ENCODE data around the gene SUMF1. TPM values are rescaled to one million over a fixed set of nuclear protein-coding genes. Genes with fewer than 3 reads are reported as not detected.

Gene SUMF1
- total and polyA plus RNA-seq, 2 of the 13 experiments (the other 11 are each of a cell fraction or from before 2014, with no cell fraction given): 18.5 to 28.9 TPM

DNA sequence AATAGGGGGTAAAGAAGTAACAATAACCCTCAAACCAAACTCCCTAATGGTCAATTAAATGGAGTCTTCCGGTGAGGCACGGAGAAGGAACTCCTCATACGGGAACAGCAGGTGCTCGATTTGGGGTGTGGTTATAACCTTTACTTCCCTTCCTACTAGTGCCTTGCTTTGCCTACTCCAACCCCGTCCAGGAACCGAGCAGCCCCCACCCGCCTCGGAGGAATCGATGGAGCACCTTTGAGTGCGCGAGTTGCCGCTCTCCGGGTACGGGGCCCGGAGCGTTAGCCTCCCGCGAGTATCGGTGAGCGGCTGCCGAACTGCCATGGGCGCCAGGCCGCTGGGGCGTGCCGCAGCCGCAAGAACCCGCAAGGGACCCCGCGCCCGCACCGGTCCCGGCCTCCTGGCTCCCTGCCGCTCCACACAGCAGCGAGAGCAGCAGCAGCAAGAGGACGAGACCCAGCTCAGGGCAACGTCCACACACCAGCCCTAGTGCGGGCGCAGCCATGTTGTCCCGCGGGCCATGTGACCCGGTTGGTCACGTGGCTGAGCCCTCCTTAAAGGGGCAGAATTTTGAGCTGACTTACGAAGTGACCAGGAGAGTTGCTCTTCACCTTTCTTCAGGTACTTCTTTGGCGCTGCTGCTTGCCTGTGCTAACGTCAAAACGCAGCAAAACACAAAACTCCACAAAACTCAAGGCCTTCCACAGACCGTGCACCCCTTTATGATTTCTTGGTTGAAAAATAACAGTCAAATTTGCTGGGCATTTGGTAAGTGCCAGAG lies at the start of gene SUMF1 (continued):
- TF ChIP-seq, protein P1, sequence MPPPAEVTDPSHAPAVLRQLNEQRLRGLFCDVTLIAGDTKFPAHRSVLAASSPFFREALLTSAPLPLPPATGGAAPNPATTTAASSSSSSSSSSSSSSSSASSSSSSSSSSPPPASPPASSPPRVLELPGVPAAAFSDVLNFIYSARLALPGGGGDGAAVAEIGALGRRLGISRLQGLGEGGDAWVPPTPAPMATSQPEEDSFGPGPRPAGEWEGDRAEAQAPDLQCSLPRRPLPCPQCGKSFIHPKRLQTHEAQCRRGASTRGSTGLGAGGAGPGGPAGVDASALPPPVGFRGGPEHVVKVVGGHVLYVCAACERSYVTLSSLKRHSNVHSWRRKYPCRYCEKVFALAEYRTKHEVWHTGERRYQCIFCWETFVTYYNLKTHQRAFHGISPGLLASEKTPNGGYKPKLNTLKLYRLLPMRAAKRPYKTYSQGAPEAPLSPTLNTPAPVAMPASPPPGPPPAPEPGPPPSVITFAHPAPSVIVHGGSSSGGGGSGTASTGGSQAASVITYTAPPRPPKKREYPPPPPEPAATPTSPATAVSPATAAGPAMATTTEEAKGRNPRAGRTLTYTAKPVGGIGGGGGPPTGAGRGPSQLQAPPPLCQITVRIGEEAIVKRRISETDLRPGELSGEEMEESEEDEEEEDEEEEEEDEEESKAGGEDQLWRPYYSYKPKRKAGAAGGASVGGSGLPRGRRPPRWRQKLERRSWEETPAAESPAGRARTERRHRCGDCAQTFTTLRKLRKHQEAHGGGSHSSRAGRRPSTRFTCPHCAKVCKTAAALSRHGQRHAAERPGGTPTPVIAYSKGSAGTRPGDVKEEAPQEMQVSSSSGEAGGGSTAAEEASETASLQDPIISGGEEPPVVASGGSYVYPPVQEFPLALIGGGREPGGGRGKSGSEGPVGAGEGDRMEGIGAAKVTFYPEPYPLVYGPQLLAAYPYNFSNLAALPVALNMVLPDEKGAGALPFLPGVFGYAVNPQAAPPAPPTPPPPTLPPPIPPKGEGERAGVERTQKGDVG (CRISPR knock-in tag; IDR thresholded peaks at IDR 0.05; ENCODE audit: borderline replicate concordance): no peak
- TF ChIP-seq, protein P2, sequence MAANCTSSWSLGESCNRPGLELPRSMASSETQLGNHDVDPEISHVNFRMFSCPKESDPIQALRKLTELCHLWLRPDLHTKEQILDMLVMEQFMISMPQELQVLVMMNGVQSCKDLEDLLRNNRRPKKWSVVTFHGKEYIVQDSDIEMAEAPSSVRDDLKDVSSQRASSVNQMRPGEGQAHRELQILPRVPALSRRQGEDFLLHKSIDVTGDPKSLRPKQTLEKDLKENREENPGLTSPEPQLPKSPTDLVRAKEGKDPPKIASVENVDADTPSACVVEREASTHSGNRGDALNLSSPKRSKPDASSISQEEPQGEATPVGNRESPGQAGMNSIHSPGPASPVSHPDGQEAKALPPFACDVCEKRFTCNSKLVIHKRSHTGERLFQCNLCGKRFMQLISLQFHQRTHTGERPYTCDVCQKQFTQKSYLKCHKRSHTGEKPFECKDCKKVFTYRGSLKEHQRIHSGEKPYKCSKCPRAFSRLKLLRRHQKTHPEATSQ (CRISPR knock-in tag; IDR thresholded peaks at IDR 0.05; ENCODE audit: borderline replicate concordance): peak; percentile 88
- TF ChIP-seq HCFC1 (IDR thresholded peaks at IDR 0.05; ENCODE audit: low read depth, low read length): peak; percentile 64; the same call in 1 of the 2 replicates
- peak; percentile 91; the same call in 1 of the 2 replicates for TF ChIP-seq ZNF333 (CRISPR knock-in tag; IDR thresholded peaks at IDR 0.05; ENCODE audit: borderline replicate concordance)
- TF ChIP-seq SKI (IDR thresholded peaks at IDR 0.05; ENCODE audit: partially characterized antibody): no peak
- TF ChIP-seq TBL1XR1 (IDR thresholded peaks at IDR 0.05; ENCODE audit: borderline replicate concordance, low read length, partially characterized antibody): no peak
- TF ChIP-seq SOX5 (CRISPR knock-in tag; IDR thresholded peaks at IDR 0.05; ENCODE audit: borderline replicate concordance): no peak
- no peak for TF ChIP-seq ZNF616 (CRISPR knock-in tag; IDR thresholded peaks at IDR 0.05; ENCODE audit: low read depth)
- peak; percentile 87 for TF ChIP-seq WIZ (CRISPR knock-in tag; IDR thresholded peaks at IDR 0.05)
- TF ChIP-seq, protein P3, sequence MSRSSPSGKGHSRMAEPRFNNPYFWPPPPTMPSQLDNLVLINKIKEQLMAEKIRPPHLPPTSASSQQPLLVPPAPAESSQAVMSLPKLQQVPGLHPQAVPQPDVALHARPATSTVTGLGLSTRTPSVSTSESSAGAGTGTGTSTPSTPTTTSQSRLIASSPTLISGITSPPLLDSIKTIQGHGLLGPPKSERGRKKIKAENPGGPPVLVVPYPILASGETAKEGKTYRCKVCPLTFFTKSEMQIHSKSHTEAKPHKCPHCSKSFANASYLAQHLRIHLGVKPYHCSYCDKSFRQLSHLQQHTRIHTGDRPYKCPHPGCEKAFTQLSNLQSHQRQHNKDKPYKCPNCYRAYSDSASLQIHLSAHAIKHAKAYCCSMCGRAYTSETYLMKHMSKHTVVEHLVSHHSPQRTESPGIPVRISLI (CRISPR knock-in tag; IDR thresholded peaks at IDR 0.05; ENCODE audit: borderline replicate concordance): peak; percentile 43; the same call in 1 of the 2 replicates
- TF ChIP-seq, protein P4, sequence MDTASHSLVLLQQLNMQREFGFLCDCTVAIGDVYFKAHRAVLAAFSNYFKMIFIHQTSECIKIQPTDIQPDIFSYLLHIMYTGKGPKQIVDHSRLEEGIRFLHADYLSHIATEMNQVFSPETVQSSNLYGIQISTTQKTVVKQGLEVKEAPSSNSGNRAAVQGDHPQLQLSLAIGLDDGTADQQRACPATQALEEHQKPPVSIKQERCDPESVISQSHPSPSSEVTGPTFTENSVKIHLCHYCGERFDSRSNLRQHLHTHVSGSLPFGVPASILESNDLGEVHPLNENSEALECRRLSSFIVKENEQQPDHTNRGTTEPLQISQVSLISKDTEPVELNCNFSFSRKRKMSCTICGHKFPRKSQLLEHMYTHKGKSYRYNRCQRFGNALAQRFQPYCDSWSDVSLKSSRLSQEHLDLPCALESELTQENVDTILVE (CRISPR knock-in tag; IDR thresholded peaks at IDR 0.05): peak; percentile 50
- TF ChIP-seq ZNF562 (CRISPR knock-in tag; IDR thresholded peaks at IDR 0.05; ENCODE audit: borderline replicate concordance): no peak
- peak; percentile 75; the same call in 1 of the 2 replicates for TF ChIP-seq PAWR (CRISPR knock-in tag; IDR thresholded peaks at IDR 0.05; ENCODE audit: borderline replicate concordance)
- TF ChIP-seq HOXA9 (CRISPR knock-in tag; IDR thresholded peaks at IDR 0.05; ENCODE audit: borderline replicate concordance): peak; percentile 37; the same call in 1 of the 2 replicates
- peak; percentile 92 for TF ChIP-seq ZMYM4 (CRISPR knock-in tag; IDR thresholded peaks at IDR 0.05)
- no peak for TF ChIP-seq RBAK (CRISPR knock-in tag; IDR thresholded peaks at IDR 0.05)
- TF ChIP-seq, protein P5, sequence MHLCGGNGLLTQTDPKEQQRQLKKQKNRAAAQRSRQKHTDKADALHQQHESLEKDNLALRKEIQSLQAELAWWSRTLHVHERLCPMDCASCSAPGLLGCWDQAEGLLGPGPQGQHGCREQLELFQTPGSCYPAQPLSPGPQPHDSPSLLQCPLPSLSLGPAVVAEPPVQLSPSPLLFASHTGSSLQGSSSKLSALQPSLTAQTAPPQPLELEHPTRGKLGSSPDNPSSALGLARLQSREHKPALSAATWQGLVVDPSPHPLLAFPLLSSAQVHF (CRISPR knock-in tag; IDR thresholded peaks at IDR 0.05): peak; percentile 20
- no peak for TF ChIP-seq ZNF614 (CRISPR knock-in tag; IDR thresholded peaks at IDR 0.05; ENCODE audit: borderline replicate concordance)
- TF ChIP-seq ATF7 (IDR thresholded peaks at IDR 0.05): no peak
- peak; percentile 38; the same call in 1 of the 2 replicates for TF ChIP-seq ATF7 (CRISPR knock-in tag; IDR thresholded peaks at IDR 0.05)
- no peak for TF ChIP-seq SUZ12 (IDR thresholded peaks at IDR 0.05; ENCODE audit: low read depth, low read length)
